ENCODE data around the gene FCER2. TPM values are rescaled to one million over a fixed set of nuclear protein-coding genes. Genes with fewer than 3 reads are reported as not detected.

FCER2 gene
- total RNA-seq, 6 experiments from 2014 or later = not detected

DNA sequence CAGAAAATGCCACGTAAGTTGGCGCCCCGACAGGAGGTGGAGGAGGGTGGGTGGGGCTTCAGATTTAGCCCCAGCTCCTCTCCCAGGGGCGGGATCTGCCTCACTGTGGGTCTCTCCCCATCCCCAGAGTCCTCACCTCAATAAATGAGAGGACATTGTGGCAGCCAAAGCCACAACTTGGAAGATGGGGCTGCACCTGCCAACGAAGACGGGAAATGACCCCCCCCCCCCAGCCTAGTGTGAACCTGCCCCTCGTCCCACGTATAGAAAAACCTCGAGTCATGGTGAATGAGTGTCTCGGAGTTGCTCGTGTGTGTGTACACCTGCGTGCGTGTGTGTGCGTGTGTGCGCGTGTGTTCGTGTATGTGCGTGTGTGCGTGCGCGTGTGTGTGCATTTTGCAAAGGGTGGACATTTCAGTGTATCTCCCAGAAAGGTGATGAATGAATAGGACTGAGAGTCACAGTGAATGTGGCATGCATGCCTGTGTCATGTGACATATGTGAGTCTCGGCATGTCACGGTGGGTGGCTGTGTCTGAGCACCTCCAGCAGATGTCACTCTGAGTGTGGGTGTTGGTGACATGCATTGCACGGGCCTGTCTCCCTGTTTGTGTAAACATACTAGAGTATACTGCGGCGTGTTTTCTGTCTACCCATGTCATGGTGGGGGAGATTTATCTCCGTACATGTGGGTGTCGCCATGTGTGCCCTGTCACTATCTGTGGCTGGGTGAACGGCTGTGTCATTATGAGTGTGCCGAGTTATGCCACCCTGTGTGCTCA is 22.8 kb downstream of the FCER2 start:
- H3K27ac Mint-ChIP-seq = no peak overlapping the region
- peaks cover 15% of the 10 kb centered on the region for H3K27me3 Mint-ChIP-seq (ENCODE audit: insufficient read depth)
- H3K36me3 Mint-ChIP-seq (ENCODE audit: low read depth) = peaks cover 8% of the 10 kb centered on the region
- peaks cover 12% of the 10 kb centered on the region for H3K4me1 Mint-ChIP-seq (ENCODE audit: low read depth)
- no peak for DNase-seq
- H3K9me3 Mint-ChIP-seq = peaks cover 5% of the 10 kb centered on the region
- H3K4me3 Mint-ChIP-seq = no peak overlapping the region
- TF ChIP-seq CTCF (IDR thresholded peaks at IDR 0.05) = no peak

DNA sequence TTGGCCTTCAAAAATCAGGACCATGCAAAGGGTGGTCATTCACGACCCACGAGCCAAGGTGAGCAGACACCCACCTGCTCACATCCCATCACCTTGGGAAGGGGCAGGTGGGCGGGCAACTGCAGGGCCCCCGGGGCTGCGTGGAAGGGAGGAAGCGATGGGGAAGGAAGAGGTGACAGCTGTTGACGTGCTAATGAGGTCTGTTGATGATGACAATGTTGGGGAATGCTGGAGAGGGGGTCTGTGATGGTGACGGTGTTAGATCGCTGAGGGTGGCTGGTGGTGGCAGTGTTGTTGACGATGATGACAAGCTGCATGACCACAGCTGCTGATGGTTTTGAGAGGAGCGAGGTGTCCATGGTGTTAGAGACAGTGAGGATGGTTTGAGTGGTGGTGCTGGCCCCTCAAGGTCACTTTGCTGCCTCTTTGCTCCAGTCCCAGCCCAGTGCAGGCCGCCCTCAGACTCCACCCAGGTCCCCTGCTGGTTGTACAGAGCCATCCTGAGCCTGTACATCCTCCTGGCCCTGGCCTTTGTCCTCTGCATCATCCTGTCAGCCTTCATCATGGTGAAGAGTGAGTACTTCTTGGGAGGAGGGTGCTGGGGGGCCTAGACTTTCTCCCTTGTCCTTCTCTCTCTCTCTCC is 24.1 kb downstream of the FCER2 start:
- no peak overlapping the region for H3K27ac Mint-ChIP-seq
- TF ChIP-seq CTCF (IDR thresholded peaks at IDR 0.05) = no peak
- peaks cover 10% of the 10 kb centered on the region for H3K9me3 Mint-ChIP-seq
- DNase-seq = no peak
- no peak overlapping the region for H3K4me3 Mint-ChIP-seq
- H3K27me3 Mint-ChIP-seq (ENCODE audit: insufficient read depth) = peaks cover 15% of the 10 kb centered on the region
- peaks cover 11% of the 10 kb centered on the region for H3K36me3 Mint-ChIP-seq (ENCODE audit: low read depth)
- peaks cover 14% of the 10 kb centered on the region for H3K4me1 Mint-ChIP-seq (ENCODE audit: low read depth)

GRCh38 chr19:7676854-7677253 is 25.1 kb downstream of the FCER2 start, which contains the start of gene MCEMP1:
Gene MCEMP1 (plus strand): TSS chr19:7677090. CDS start chr19:7677121, 31 bp downstream.
- TF ChIP-seq CTCF (IDR thresholded peaks at IDR 0.05) = no peak
- no peak for DNase-seq
- Mint-ChIP-seq H3K27me3 (ENCODE audit: insufficient read depth) (peaks cover 13% of the 10 kb centered on the region), H3K9me3 (peaks cover 10% of the 10 kb centered on the region), H3K27ac (no peak within 1 kb of the TSS), H3K4me1 (ENCODE audit: low read depth) (peaks cover 14% of the 10 kb centered on the region), H3K4me3 (no peak within 1 kb of the TSS), H3K36me3 (ENCODE audit: low read depth) (peaks cover 7% of the 10 kb centered on the region)

- Mint-ChIP-seq H3K27me3 (ENCODE audit: insufficient read depth) (peaks cover 13% of the 10 kb centered on the region), H3K9me3 (peaks cover 10% of the 10 kb centered on the region), H3K36me3 (ENCODE audit: low read depth) (peaks cover 7% of the 10 kb centered on the region), H3K4me3 (no peak overlapping the region), H3K4me1 (ENCODE audit: low read depth) (peaks cover 14% of the 10 kb centered on the region), H3K27ac (no peak overlapping the region)
- DNase-seq = no peak
- no peak for TF ChIP-seq CTCF (IDR thresholded peaks at IDR 0.05)
These were observed 25.6 kb downstream of the FCER2 start for GRCh38 chr19:7676376-7676775.

DNA sequence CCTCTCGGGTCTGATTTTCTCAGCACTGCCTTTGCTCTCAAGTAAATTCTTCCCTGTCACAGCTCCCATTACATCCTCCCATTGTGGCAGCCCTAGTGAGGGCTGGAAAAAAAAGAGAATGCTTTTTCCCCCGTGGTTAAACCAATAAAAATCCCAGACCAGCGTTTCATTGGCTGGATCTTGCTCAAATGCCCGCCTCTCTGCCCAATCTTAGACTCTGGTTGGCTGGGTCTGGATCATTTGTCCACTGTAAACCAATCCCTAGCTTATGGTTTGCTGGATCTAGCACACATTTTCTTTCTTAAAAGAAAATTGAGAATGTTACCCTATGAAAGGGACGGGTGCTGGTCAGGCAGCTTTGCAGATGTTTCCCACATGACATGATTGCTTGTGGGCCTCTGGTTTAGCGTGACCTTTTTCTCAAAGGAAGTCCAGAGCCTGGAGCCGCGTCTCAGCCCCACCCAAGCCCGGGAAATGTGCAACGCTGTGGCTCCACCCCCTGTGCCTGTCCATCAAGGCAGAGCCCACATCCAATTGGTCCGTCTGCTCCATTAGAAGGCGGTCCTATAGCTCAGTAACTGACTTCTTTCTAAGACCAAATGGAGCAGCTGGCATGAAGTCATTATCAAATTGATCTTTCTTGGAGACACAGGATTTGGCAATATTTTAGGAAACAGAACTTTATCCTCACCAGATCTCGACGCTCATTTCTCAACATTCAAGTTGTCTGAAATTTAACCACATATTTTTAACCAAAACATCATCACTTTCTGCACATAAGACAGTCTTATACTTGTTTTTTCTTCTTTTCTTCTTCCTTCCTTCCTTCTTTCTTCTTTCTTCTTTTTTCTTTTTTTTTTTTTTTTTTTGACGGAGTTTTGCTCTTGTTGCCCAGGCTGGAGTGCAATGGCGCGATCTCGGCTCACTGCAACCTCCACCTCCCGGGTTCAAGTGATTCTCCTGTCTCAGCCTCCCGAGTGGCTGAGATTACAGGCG is 27.6 kb downstream of the FCER2 start:
- TF ChIP-seq CTCF (IDR thresholded peaks at IDR 0.05) = no peak
- H3K4me3 Mint-ChIP-seq = no peak overlapping the region; the same call in 1 of the 2 replicates
- DNase-seq = peak; percentile 41

More for the DNA sequence above, 27.6 kb downstream of the FCER2 start:
- H3K36me3 Mint-ChIP-seq (ENCODE audit: low read depth) = peaks cover 7% of the 10 kb centered on the region
- peaks cover 10% of the 10 kb centered on the region for H3K4me1 Mint-ChIP-seq (ENCODE audit: low read depth)
- H3K27me3 Mint-ChIP-seq (ENCODE audit: insufficient read depth) = peaks cover 22% of the 10 kb centered on the region
- H3K27ac Mint-ChIP-seq = no peak overlapping the region
- peaks cover 10% of the 10 kb centered on the region for H3K9me3 Mint-ChIP-seq
